Endometrial microvascular endothelial cells (primary cell): ENCODE results near the gene TRNT1. TPM values are rescaled to one million over a fixed set of nuclear protein-coding genes. Genes with fewer than 3 reads are reported as not detected.

ENCODE experiments used
- total RNA-seq: library from RNA; depleted of rRNA; stranded (reverse); fragments of >200 nt; gene quantifications from one replicate; pipeline ENCODE4 v1.2.3, GENCODE V29; 2015; ENCODE audit errors: inconsistent ontology term

TRNT1 gene
- total RNA-seq, 1 donor from 2014 or later = 32.6 TPM

Other genes starting within 250 kb of the TRNT1 start
- gene IL5RA, start 16.6 kb upstream of the TRNT1 start, total RNA-seq = not detected
- 61.8 TPM for gene CRBN, start 52.8 kb downstream of the TRNT1 start, total RNA-seq